Astrocyte (in vitro differentiated cells and primary cell): ENCODE measurements around the gene PYY. TPM values are rescaled to one million over a fixed set of nuclear protein-coding genes. Genes with fewer than 3 reads are reported as not detected.

Experiments used
- DNase-seq: peaks from one replicate; pipeline ENCODE4 v3.0.0-alpha.2; 2010; ENCODE audit warnings: low read depth
- FAIRE-seq: peaks from 2 replicates; lab custom pipeline; 2011; peaks lifted over from hg19 to GRCh38; lab: Jason Lieb, UNC
- H2AFZ ChIP-seq: 2 replicates; pipeline ENCODE4 v1.6.0; 2012; ENCODE audit warnings: low read depth, low read length, inconsistent platforms
- H3K27ac ChIP-seq: 2 replicates; pipeline ENCODE4 v1.5.1; 2011; ENCODE audit warnings: low read depth, low read length, inconsistent platforms
- H3K27me3 ChIP-seq: 2 replicates; pipeline ENCODE4 v1.6.0; 2011; ENCODE audit warnings: low read length, inconsistent platforms; ENCODE audit not compliant: insufficient read depth
- H3K36me3 ChIP-seq: 2 replicates; pipeline ENCODE4 v1.5.1; 2011; ENCODE audit warnings: low read length, inconsistent platforms; ENCODE audit not compliant: insufficient read depth
- H3K4me1 ChIP-seq: 2 replicates; pipeline ENCODE4 v1.5.1; 2011; ENCODE audit warnings: low read length, inconsistent platforms; ENCODE audit not compliant: insufficient read depth
- H3K4me2 ChIP-seq: 2 replicates; pipeline ENCODE4 v1.6.0; 2012; ENCODE audit warnings: low read length, inconsistent platforms
- H3K4me3 ChIP-seq: 2 replicates; pipeline ENCODE4 v1.5.1; 2011; ENCODE audit warnings: low read depth, mild to moderate bottlenecking, low read length, inconsistent platforms; ENCODE audit not compliant: insufficient read depth
- H3K79me2 ChIP-seq: 2 replicates; pipeline ENCODE4 v1.6.0; 2012; ENCODE audit warnings: mild to moderate bottlenecking, low read length, inconsistent platforms; ENCODE audit not compliant: insufficient read depth
- H3K9ac ChIP-seq: 2 replicates; pipeline ENCODE4 v1.6.0; 2012; ENCODE audit warnings: mild to moderate bottlenecking, low read length, inconsistent platforms
- H3K9me3 ChIP-seq: 2 replicates; pipeline ENCODE4 v1.5.1; 2012; ENCODE audit warnings: low read depth, mild to moderate bottlenecking, low read length, inconsistent platforms; ENCODE audit not compliant: insufficient read depth
- H4K20me1 ChIP-seq: 2 replicates; pipeline ENCODE4 v1.6.0; 2012; ENCODE audit warnings: low read length, inconsistent platforms; ENCODE audit not compliant: insufficient read depth
- H3K27ac Mint-ChIP-seq: one replicate; pipeline ENCODE4 v1.8.0; 2021; ENCODE audit warnings: mild to moderate bottlenecking, mixed read lengths; ENCODE audit not compliant: unreplicated experiment
- H3K27me3 Mint-ChIP-seq: one replicate; pipeline ENCODE4 v1.8.0; 2021; ENCODE audit warnings: low read depth, mixed read lengths; ENCODE audit not compliant: unreplicated experiment
- H3K36me3 Mint-ChIP-seq: one replicate; pipeline ENCODE4 v1.8.0; 2021; ENCODE audit warnings: low read depth, mixed read lengths; ENCODE audit not compliant: unreplicated experiment
- H3K4me1 Mint-ChIP-seq: one replicate; pipeline ENCODE4 v1.8.0; 2021; ENCODE audit warnings: low read depth, mixed read lengths; ENCODE audit not compliant: unreplicated experiment
- H3K4me3 Mint-ChIP-seq: one replicate; pipeline ENCODE4 v1.8.0; 2021; ENCODE audit warnings: mild to moderate bottlenecking, moderate library complexity, mixed read lengths; ENCODE audit not compliant: unreplicated experiment
- H3K9me3 Mint-ChIP-seq: one replicate; pipeline ENCODE4 v1.8.0; 2021; ENCODE audit warnings: mild to moderate bottlenecking, mixed read lengths; ENCODE audit not compliant: unreplicated experiment
- EZH2 ChIP-seq: IDR thresholded peaks from 2 replicates; pipeline ENCODE4 v1.6.1; 2012; ENCODE audit warnings: mild to moderate bottlenecking, low read length, inconsistent platforms; ENCODE audit not compliant: insufficient read depth
- total RNA-seq: library from RNA; stranded (reverse); gene quantifications from 2 replicates; pipeline ENCODE4 v1.2.1, GENCODE V29; 2021
- TF ChIP-seq, protein P1 (sequence below): IDR thresholded peaks from 2 replicates; pipeline ENCODE4 v1.5.1; 2011; ENCODE audit warnings: low read depth, mild to moderate bottlenecking, inconsistent platforms, low read length, moderate library complexity; ENCODE audit not compliant: insufficient read depth

PYY gene
- total RNA-seq, 1 donor from 2014 or later = not detected

DNA sequence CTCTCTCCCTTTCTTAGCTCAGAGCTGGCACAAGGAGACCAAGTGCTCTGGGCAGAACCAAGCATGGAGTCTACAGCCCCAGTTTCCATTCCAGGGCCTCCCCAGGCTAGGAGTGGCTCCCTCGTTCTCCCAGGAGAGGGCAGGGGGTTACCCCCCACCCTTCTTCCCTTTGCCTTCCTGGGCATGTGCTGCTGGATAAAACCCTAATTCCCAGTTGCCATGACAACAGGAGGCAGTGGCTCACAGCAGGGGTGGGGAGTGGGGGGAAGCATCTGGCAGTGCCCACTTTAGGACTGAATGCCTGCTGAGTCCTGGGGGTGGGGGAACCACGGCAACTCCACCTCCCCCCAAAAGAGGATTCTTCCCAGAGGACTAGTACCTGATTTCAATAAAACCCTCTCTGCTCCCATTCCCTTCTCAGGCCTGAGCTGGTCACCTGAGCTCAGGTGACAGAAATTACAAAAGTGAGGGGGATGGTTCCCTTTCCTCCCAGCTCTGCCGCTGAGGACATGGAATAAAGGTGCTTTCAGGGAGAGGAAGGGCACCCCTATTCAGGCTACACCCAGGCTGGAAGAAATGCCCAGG is 48.2 kb downstream of the PYY start:
- TF ChIP-seq EZH2 = no peak
- TF ChIP-seq, protein P1, sequence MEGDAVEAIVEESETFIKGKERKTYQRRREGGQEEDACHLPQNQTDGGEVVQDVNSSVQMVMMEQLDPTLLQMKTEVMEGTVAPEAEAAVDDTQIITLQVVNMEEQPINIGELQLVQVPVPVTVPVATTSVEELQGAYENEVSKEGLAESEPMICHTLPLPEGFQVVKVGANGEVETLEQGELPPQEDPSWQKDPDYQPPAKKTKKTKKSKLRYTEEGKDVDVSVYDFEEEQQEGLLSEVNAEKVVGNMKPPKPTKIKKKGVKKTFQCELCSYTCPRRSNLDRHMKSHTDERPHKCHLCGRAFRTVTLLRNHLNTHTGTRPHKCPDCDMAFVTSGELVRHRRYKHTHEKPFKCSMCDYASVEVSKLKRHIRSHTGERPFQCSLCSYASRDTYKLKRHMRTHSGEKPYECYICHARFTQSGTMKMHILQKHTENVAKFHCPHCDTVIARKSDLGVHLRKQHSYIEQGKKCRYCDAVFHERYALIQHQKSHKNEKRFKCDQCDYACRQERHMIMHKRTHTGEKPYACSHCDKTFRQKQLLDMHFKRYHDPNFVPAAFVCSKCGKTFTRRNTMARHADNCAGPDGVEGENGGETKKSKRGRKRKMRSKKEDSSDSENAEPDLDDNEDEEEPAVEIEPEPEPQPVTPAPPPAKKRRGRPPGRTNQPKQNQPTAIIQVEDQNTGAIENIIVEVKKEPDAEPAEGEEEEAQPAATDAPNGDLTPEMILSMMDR = no peak
- Mint-ChIP-seq H3K9me3 (no peaks in the 10 kb centered on the region), H3K4me1 (peaks cover 2% of the 10 kb centered on the region), H3K4me3 (no peak overlapping the region), H3K36me3 (peaks cover 8% of the 10 kb centered on the region), H3K27ac (no peak overlapping the region), H3K27me3 (peaks cover 29% of the 10 kb centered on the region)
- Histone ChIP-seq H4K20me1 (no peaks in the 10 kb centered on the region), H3K79me2 (no peaks in the 10 kb centered on the region), H3K4me2 (peak overlapping the region; percentile 91), H3K4me3 (no peak overlapping the region), H2AFZ (no peak overlapping the region), H3K27ac (no peak overlapping the region), H3K4me1 (peaks cover 25% of the 10 kb centered on the region), H3K27me3 (peaks cover 19% of the 10 kb centered on the region), H3K9me3 (no peaks in the 10 kb centered on the region), H3K36me3 (no peaks in the 10 kb centered on the region), H3K9ac (no peak overlapping the region)
- no peak for FAIRE-seq
- no peak for DNase-seq

Other genes with a start within 250 kb of the PYY start
- not detected in 2 replicates for gene SOST, start 195.1 kb downstream of the PYY start, total RNA-seq
- gene DUSP3, start 175.0 kb downstream of the PYY start, total RNA-seq = 63.3 and 71.6 TPM in 2 replicates
- gene CFAP97D1, start 173.5 kb downstream of the PYY start, total RNA-seq = 0.16 TPM in 1 of 2 replicates, not detected in the other
- 5.9 and 6.5 TPM in 2 replicates for gene MPP3, start 120.8 kb downstream of the PYY start, total RNA-seq
- gene CD300LG, start 106.8 kb downstream of the PYY start, total RNA-seq = not detected in 2 replicates
- gene MPP2, start 46.4 kb downstream of the PYY start, total RNA-seq = 7.6 and 8.0 TPM in 2 replicates
- not detected in 2 replicates for gene PPY, start 11.5 kb downstream of the PYY start, total RNA-seq
- 0.91 and 1.0 TPM in 2 replicates for gene NAGS, start 50.7 kb upstream of the PYY start, total RNA-seq
- 17.1 and 21.8 TPM in 2 replicates for gene TMEM101, start 61.0 kb upstream of the PYY start, total RNA-seq
- gene LSM12, start 112.7 kb upstream of the PYY start, total RNA-seq = 77.0 and 90.5 TPM in 2 replicates
- 94.5 and 98.5 TPM in 2 replicates for gene G6PC3, start 116.8 kb upstream of the PYY start, total RNA-seq
- gene HDAC5, start 169.7 kb upstream of the PYY start, total RNA-seq = 18.7 and 21.6 TPM in 2 replicates
- gene HROB, start 188.0 kb upstream of the PYY start, total RNA-seq = 1.6 and 2.3 TPM in 2 replicates
- gene ASB16, start 216.8 kb upstream of the PYY start, total RNA-seq = not detected in 2 replicates
- gene TMUB2, start 233.0 kb upstream of the PYY start, total RNA-seq = 28.2 and 28.8 TPM in 2 replicates
- 87.0 and 96.0 TPM in 2 replicates for gene ATXN7L3, start 245.9 kb upstream of the PYY start, total RNA-seq